Inflammatory macrophage treated with lipopolysaccharide for 1 hour (primary cell): ENCODE results near the gene PATE4.

ENCODE experiments used
- DNase-seq, 2 donors: peaks; one replicate each; pipeline ENCODE4 v3.0.0-alpha.2; 2020 to 2022

PATE4 gene

GRCh38 chr11:125887373-125888324 is 54.5 kb downstream of the PATE4 start, which contains the start of gene HYLS1:
TSS of gene HYLS1 (plus strand) at chr11:125887668. CDS start at chr11:125899369, 11,701 bp downstream.
- peak; percentile 95 to 97 for DNase-seq
